Measurements from ENCODE around the gene DNAJC10. TPM values are rescaled to one million over a fixed set of nuclear protein-coding genes. Genes with fewer than 3 reads are reported as not detected.

The DNAJC10 gene
- total RNA-seq, 2 donors from 2014 or later, result 90.5 to 92.7 TPM

- TF ChIP-seq CTCF (IDR thresholded peaks at IDR 0.05), result no peak
- no peak overlapping the region for H3K9ac ChIP-seq (ENCODE audit: low read depth in 2 of 2, low read length in 2 of 2)
- no peak for DNase-seq
- H3K4me1 ChIP-seq, result no peaks in the 10 kb centered on the region
- no peaks in the 10 kb centered on the region for H3K9me3 ChIP-seq
- no peaks in the 10 kb centered on the region for H3K27me3 ChIP-seq
- no peaks in the 10 kb centered on the region for H3K36me3 ChIP-seq
- H3K27ac ChIP-seq, result no peak overlapping the region
- H3K4me3 ChIP-seq, result no peak overlapping the region
- intact Hi-C loops (cut with DNase I), result no loop called here
Observed at GRCh38 chr2:182695776-182696175, 20.3 kb upstream of the DNAJC10 start.

GRCh38 chr2:182698671-182699070, 17.4 kb upstream of the DNAJC10 start:
- intact Hi-C loops (cut with DNase I), result no loop called here
- Histone ChIP-seq H3K4me3 (no peak overlapping the region), H3K9me3 (no peaks in the 10 kb centered on the region), H3K36me3 (no peaks in the 10 kb centered on the region), H3K27ac (no peak overlapping the region), H3K9ac (ENCODE audit: low read depth in 2 of 2, low read length in 2 of 2) (no peak overlapping the region), H3K4me1 (no peaks in the 10 kb centered on the region), H3K27me3 (no peaks in the 10 kb centered on the region)
- DNase-seq, result no peak
- no peak for TF ChIP-seq CTCF (IDR thresholded peaks at IDR 0.05)

GRCh38 chr2:182705761-182706160, 10.3 kb upstream of the DNAJC10 start:
- intact Hi-C loops (cut with DNase I), result no loop called here
- Histone ChIP-seq H3K36me3 (no peaks in the 10 kb centered on the region), H3K9me3 (no peaks in the 10 kb centered on the region), H3K9ac (ENCODE audit: low read depth in 2 of 2, low read length in 2 of 2) (no peak overlapping the region), H3K27me3 (no peaks in the 10 kb centered on the region), H3K4me1 (no peaks in the 10 kb centered on the region), H3K27ac (no peak overlapping the region), H3K4me3 (no peak overlapping the region)
- no peak for TF ChIP-seq CTCF (IDR thresholded peaks at IDR 0.05)
- DNase-seq, result no peak

GRCh38 chr2:182706751-182707150, 9.3 kb upstream of the DNAJC10 start:
- no peak overlapping the region for H3K27ac ChIP-seq
- no peak for TF ChIP-seq CTCF (IDR thresholded peaks at IDR 0.05)
- intact Hi-C loops (cut with DNase I), result no loop called here
- no peak overlapping the region for H3K9ac ChIP-seq (ENCODE audit: low read depth in 2 of 2, low read length in 2 of 2)
- no peaks in the 10 kb centered on the region for H3K27me3 ChIP-seq
- H3K36me3 ChIP-seq, result no peaks in the 10 kb centered on the region
- H3K9me3 ChIP-seq, result no peaks in the 10 kb centered on the region
- H3K4me3 ChIP-seq, result no peak overlapping the region
- H3K4me1 ChIP-seq, result no peaks in the 10 kb centered on the region
- DNase-seq, result no peak

GRCh38 chr2:182713601-182714000, 2.5 kb upstream of the DNAJC10 start:
- no peak overlapping the region for H3K4me3 ChIP-seq
- intact Hi-C loops (cut with DNase I), result no loop called here
- no peaks in the 10 kb centered on the region for H3K27me3 ChIP-seq
- no peak overlapping the region for H3K27ac ChIP-seq
- H3K4me1 ChIP-seq, result no peaks in the 10 kb centered on the region
- no peaks in the 10 kb centered on the region for H3K9me3 ChIP-seq
- H3K36me3 ChIP-seq, result no peaks in the 10 kb centered on the region
- no peak overlapping the region for H3K9ac ChIP-seq (ENCODE audit: low read depth in 2 of 2, low read length in 2 of 2)
- TF ChIP-seq CTCF (IDR thresholded peaks at IDR 0.05), result no peak
- DNase-seq, result no peak

Data from colonic mucosa (tissue), 4 donors.